GM19438 (cell line): ENCODE data around the gene SARS2.

ENCODE experiments used
- ATAC-seq: cut with Tn5 transposase; IDR thresholded peaks from one replicate; pipeline ENCODE4 v1.9.1; 2021; ENCODE audit warnings: low read depth; ENCODE audit not compliant: unreplicated experiment

The SARS2 gene

DNA sequence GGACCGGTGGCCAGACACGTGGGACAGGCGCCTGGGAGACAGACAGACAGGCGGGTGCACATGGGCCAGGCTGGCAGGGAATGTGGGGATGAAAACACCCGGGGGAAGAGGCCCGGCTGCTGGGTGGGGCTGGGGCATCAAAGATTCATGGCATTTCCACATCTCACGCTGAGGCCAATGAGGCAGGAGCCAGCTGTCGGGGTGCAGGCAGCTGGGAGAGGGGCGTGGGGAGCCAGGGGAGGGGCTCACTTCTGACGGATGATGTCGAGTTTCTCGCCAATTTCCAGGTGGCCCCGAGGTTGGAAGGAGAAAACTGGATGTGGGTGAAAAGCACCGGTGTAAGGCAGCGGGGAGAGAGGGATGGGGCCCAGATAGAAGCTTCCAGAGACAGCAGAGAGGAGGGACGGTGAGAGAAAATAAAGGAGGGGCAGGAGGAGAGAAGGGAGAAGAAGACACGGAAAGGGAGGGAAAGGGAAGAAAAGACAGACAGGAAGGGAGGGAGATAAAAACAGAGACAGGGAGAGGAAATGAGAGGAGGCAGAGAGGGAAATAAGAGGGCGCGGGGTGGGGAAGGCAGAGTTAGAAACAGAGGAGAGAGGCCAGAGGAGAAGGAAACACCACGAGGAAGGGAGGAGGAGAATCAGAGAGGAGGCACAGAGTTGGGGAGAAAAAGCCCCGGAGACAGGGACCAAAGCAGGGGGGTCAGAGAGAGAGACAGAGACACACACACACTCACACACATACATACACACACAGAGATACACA is 10.5 kb downstream of the SARS2 start:
- no peak for ATAC-seq

DNA sequence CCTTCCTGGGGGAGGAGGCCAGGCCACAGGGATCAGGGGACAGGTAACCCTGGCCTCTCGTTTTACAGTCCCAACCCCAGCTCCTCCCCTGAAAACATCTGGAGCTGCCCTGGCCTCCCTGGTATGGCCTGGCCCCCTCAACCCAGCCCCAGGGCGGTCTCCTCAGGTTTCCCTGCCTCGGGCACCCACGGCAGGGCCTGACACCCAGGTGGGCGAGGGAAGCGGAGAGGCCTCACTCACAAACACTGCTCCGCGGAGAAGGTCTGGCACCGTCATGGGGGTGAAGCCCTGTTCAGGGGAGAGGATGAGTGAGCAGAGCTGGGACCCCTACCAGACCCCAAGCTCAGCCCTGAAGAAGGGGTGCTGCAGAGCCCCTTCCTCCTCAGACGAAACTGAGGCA is 12.0 kb downstream of the SARS2 start:
- ATAC-seq, result no peak

DNA sequence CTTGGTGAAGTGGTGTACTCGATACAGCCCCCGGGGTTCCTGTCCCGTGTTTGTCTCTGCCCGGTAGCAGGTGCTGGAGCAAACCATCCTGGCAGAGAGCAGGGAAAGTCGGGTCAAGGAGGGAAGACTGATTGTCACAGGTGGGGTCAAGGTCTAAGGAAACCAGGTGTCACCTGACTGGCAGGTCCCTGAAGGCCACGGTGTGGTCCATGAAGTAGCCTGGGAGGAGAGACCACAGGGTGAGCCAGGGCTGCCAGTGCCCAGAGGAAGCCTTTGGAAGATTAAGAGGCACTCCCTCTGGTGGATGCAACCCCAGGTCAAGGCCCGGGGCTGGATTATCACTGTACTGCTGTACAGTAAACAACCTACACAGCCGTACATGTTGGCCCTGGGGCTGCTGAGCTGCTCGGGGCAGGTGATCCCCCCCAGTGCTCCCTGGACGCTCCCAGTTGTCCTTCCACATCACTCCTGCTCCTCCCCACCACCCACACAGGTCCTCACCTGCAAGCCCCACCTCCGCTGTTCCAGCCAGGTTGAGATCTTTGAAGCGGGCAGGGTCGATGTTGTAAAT is 12.6 kb downstream of the SARS2 start:
- ATAC-seq, result no peak

DNA sequence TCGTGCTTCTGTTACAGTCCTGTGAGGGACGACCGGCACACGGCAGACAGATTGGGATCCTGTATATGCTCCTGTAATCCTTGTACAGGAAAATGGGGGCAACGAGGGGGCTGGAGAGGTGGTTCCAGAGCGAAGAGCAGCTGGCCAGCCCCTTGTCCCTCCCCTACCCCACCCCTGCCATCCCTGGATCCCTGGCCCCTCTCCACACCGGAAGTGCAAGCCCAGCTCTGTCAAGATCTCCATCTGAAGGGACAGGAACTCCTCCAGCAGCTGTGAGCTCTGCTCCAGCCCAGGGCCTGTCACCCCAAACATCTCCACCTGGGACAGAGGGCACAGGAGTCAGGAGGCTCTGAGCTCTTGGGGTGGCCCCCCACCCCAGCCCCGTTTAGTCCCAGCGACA is 13.0 kb downstream of the SARS2 start:
- ATAC-seq, result no peak

DNA sequence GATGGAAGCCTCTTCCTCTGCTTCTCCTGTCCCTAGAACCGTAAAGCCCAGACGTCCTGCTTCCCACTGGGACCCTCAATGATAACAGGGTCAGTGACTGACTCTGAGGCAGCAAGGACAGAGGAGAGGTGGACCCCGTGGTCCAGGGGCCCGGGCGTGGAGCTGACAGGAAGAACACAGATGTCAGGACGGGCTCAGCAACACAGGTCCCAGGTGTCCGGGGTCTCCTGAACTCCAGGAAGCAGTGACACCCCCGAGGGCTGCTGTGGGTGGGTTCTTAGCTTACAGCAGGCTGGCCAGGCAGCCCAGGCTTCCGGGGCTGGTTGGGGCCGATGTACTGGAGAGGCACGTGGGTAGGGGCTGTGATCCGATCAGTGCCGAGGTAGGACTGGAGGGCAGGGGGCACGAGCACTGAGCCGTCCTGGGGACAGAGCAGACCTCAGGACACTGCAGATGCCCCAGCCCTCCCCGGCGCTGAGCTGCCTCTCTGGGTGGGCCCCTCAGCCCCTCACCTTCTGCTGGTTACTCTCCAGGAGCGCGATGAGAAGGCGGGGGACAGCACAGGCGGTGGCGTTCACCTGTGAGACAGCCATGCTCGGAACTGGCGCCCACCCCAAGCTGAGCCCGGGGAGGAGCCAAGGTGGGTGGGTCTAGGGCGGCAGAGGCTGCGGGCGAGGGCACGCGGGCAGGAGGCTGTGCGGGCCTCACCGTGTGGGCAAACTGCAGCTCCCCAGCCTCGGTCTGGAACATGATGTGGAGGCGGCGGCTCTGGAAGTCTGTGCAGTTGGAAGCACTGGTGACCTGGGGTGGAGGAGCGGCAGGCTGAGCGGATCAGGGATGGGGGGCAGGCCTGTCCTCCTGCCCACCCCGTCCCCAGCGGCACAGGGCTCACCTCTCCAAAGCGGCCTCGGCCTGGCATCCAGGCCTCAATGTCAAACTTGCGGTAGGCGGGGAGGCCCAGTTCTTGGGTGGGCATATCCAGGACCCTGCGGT is 14.9 kb downstream of the SARS2 start:
- ATAC-seq, result no peak

DNA sequence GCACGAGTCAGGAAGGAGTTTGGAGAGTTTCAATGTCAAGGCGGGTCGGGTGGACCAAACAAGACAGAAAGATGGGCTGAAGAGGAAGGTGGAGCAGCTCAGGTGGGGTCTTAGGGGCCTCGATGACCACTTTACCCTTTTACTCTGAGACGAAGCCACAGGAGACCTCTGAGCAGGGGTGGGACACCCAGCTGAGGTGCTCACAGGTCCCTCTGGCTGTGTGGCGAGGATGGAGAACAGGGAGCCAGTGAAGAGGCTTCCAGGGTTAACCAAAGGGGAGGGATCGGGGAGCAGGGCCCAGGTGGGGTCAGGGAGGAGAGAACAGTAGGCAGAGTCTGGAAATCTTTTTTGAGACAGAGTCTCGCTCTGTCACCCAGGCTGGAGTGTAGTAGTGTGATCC is 16.6 kb downstream of the SARS2 start:
- no peak for ATAC-seq

DNA sequence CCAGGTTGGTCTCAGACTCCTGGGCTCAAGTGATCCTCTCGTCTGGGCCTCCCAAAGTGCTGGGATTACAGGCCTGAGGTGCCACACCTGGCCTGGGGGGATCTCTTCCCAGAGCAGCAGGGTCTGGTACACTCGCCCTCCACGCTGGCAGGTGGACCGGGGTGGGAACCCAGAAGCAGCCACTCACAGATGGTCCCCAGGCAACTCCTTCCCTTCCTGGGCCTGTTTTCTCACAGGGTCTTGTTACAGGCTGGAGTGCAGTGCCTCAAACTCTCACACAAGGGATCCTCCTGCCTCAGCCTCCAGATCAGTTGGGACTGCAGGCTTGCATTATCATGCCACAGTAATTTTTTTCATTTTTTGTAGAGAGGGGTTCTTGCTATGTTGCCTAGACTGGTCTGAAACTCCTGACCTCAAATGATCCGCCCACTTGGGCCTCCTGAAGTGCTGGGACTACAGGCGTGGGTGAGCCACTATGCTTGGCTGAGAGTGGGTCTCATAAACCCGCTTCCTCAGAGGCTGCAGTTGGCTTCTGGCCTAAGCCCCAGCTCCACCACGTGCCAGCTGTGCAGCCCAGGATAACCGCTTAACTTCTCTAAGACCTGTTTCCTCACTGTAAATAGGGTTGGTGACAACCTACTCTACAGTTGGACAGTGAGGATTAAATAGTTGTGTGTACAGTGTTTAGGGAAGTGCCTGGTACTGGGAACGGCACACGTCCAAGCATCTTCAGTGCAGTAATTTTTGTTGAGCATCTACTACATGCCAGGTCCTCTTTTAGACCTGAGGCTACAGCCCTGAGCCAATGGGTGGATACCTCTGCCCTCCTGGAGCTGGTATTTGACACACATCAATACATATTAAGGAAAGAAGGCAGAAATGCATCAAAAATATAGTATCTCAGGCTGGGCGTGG is 17.7 kb downstream of the SARS2 start:
- ATAC-seq, result no peak

DNA sequence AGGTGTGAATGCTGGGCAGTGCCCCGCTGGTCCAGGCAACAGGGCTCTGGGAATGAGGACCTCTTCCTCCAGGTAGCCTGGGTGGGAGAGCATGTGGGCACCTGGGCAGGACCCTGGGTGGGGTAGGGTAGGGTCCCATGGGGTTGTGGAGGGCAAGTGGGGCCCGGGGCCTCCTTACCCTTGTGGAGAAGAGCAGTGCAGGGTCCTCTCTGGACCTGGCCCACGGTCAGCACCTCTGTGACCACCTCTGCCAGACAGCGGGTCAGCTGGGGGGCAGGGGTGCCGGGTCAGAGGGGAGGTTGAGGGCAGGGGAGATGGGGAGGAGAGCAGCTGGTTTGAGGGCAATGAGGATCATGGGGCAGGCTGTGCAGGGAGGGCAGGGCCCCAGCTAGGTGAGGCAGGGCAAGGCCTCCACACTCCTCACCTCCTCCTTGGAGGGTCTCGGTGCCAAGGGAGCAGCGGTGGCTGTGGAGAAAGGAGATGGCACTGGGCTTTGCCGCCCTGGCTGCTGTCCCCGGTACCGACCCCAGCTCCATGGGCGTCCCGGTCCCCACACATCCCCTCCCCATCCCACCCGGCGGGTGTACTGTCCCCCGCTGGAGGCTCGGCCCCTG is 19.1 kb downstream of the SARS2 start:
- no peak for ATAC-seq

DNA sequence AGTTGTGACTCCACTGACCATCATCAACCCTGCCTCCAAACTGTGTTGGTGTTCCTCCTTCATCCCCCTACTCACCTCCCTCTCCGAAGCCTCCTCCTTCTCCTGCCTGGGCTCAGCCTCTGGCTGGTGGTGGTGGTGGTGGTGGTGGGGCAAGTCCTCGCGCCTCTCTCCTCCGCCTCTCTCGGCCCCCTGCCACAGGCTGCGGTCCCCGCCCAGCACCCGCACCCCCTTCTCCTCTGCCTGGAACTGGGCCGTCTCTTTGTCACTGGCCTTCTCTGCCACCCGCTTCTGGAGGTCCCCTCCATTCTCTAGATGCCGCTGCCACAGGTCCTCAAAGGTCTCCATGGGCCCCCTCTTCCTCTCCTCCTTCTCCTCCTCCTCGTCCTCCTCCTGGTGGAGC is 20.1 kb downstream of the SARS2 start:
- no peak for ATAC-seq

DNA sequence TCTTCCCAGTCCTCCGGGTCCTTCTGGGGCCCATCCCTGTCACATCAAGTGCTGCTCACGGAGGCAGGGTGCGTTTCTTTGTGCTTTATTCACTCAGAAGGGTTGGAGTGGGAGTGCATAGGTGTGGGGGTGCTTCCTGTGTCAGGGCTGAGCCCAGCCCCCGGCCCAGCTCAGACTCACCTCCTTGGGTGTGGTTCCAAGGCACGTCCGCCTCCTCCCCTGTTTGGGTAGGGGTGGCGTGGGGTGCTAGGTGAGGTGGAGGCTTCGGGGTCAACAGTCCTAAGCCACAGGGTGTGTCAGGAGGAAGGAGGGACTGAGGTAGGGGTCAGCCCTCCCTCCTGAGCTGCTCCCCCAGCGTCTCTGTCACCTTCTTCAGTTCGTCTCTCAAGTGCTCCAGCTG is 21.7 kb downstream of the SARS2 start:
- no peak for ATAC-seq

DNA sequence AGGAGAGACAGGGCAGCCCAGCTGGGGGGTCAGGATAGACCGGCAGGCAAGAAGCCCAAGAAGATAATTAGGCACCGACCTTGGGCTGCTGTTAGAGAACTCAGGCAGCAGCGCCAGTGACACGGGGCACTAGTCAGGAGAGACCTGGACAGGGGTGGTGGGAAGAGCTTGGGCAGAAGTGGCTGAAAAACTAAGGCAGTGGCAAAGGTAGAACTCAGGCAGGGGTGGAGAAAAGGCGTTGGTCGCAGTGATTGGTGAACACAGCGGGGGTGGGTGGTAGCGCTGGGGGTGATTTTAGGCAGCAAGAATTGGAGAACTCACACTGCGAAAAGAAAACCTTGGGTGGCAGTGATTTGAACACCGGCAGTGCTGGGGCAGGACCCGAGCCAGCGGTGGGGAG is 22.9 kb downstream of the SARS2 start:
- ATAC-seq, result no peak

DNA sequence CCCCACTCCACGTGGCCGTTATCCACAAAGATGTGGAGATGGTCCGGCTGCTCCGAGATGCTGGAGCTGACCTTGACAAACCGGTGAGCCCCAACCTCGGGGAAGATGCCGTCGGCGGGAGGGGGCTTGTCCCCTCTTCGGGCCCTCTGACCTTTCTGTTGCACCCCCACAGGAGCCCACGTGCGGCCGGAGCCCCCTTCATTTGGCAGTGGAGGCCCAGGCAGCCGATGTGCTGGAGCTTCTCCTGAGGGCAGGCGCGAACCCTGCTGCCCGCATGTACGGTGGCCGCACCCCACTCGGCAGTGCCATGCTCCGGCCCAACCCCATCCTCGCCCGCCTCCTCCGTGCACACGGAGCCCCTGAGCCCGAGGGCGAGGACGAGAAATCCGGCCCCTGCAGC is 23.3 kb downstream of the SARS2 start:
- no peak for ATAC-seq

DNA sequence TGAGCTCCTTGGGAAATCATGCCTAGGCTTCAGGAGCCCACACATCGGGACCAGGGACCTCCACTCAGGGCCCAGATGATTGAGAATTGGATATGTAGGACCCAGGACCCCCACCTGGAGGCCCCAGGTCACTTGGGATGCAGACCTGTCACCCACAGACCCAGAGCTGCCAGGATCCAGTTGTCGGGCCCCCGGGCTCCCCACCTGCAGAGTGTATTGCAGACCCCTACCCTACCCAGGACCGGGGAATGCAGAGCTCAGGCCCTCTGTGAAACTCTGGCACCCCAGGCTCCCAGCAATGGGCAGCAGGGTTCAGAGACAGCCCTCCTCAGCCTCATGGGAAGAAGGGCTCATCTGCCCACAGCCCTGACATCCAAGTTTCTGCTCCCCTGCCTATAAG is 24.9 kb downstream of the SARS2 start:
- no peak for ATAC-seq

DNA sequence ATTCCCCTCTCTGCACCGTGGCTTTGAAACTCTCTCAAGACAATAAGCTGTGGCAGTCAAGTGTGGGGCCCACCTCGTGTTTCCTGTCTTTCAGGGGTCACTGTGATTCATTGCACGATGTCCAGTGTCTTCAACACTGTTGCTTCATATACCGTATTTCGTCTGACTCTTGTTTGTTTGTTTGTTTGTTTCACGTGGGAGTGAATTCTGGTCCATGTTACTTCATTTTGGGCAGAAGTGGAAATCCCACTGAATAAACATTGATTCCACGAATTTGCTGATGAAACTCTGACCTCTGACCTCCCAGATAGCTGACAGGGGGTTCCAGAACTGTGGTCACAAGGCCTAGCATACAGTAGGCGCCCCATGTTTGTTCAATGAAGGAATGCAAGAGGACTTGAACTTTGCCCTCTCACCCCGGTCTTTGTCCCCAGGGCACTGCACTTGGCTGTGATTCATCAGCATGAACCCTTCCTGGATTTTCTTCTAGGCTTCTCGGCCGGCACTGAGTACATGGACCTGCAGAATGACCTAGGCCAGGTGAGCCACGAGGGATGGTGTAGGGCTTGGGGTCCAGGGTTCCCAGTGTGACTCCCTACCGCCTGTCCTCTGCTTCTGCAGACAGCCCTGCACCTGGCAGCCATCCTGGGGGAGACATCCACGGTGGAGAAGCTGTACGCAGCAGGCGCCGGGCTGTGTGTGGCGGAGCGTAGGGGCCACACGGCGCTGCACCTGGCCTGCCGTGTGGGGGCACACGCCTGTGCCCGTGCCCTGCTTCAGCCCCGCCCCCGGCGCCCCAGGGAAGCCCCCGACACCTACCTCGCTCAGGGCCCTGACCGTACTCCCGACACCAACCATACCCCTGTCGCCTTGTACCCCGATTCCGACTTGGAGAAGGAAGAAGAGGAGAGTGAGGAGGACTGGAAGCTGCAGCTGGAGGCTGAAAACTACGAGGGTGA is 25.7 kb downstream of the SARS2 start:
- no peak for ATAC-seq

DNA sequence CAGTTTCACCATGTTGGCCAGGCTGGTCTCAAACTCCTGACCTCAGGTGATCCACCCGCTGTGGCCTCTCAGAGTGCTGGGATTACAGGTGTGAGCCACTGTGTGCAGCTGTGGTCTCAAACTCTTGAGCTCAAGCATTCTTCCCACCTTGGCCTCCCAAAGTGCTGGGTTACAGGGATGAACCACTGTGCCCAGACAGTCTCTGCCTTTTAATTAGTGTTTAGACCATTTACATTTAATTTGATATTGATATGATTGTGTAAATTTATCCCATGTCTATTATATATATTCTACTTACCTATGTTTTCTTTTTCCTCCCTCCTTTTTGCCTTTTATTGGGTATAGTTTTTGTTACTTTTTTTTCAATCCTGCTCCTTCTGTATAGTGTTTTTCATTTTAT is 28.9 kb downstream of the SARS2 start:
- ATAC-seq, result no peak

DNA sequence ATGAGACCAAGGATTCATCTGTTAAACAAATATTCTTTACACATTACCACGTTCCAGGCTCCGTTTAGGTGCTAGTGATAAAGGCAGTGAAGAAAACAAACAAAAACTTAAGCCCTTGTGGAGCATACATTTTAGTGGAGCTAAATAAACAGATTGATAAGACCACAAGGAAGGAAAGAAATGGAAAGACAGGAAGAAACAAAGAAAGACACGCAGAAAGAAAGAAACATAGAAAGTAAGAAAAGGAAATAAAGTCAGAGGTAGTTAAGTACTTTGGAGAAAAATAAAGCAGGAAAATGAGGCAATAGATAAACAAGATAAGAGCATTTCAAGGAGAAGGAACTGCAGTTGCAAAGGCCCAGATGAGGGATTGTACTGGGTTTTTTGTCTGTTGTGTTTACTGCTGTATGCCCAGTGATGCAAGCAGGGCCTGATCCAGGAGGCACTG is 29.8 kb downstream of the SARS2 start:
- no peak for ATAC-seq

DNA sequence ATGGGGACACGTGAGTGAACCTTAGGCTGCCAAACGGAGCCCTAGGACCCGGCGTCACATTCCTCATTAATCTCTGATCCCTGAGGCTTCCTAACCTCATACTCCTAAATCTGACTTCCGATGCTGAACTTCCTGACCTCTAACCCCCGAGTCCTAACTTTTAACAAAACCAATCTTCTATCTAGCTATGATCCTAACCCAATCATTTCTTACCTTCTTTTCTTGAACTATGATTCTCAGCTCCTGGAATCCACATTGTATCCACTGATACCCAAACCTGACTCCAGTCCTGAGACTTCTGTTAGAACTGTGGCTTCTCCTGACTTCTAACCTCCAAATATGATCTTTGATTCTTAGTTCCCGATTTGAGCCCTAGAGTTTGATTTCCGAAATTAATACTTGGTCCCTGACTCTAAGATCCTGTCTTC is 30.3 kb downstream of the SARS2 start:
- ATAC-seq, result no peak

DNA sequence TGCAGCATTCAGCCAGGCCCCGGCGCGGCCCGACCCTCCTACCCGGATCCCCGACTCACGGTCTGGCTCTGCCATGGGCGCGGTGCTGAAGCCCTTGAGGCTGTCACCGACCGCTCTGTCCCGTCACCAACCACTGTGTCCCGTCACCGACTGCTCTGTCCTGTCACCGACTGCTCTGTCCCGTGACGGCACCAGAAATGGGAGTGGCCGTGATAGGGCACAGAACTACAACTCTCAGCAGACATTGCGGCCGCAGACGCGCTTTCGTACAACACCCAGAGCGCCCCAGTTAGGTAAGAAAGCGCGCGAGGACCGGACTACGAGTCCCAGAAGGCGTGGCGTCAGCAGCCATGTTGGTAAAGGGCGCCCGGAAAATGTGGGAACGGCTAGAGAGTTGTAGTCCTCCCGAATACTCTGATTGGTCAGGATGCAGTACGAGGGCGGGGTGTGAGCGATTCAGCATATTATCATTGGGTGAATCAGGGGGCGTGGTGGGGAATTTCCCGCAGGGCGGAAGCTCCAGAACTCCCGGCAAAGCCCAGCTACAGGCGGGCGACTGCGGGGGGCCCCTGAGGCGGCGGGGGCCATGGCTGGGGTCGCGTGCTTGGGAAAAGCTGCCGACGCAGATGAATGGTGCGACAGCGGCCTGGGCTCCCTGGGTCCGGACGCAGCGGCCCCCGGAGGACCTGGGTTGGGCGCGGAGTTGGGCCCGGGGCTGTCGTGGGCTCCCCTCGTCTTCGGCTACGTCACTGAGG is 30.9 kb downstream of the SARS2 start, which contains the start of the genes NFKBIB and SIRT2:
NFKBIB (plus strand) TSS at position 523 of the 755 bp plus-strand sequence; CDS start at position 587, 64 bp downstream.
SIRT2 (minus strand) TSS at position 172 of the 755 bp plus-strand sequence; CDS start at position 75, 97 bp downstream.
- peak; percentile 91 for ATAC-seq
